WI38 (cell line): ENCODE data around the gene MARK3.

Source experiments
- H3K4me3 ChIP-seq: 2 replicates; pipeline ENCODE4 v1.5.1; 2011; ENCODE audit warnings: low read depth, mild to moderate bottlenecking, control low read depth, low read length
- TF ChIP-seq, protein P1 (sequence below): IDR thresholded peaks from 2 replicates; pipeline ENCODE4 v1.5.1; 2012; ENCODE audit warnings: low read depth, mild to moderate bottlenecking, control low read depth, low read length

The MARK3 gene

GRCh38 chr14:103472939-103473338, 87.7 kb downstream of the MARK3 start:
- H3K4me3 ChIP-seq, result no peak overlapping the region
- TF ChIP-seq, protein P1, sequence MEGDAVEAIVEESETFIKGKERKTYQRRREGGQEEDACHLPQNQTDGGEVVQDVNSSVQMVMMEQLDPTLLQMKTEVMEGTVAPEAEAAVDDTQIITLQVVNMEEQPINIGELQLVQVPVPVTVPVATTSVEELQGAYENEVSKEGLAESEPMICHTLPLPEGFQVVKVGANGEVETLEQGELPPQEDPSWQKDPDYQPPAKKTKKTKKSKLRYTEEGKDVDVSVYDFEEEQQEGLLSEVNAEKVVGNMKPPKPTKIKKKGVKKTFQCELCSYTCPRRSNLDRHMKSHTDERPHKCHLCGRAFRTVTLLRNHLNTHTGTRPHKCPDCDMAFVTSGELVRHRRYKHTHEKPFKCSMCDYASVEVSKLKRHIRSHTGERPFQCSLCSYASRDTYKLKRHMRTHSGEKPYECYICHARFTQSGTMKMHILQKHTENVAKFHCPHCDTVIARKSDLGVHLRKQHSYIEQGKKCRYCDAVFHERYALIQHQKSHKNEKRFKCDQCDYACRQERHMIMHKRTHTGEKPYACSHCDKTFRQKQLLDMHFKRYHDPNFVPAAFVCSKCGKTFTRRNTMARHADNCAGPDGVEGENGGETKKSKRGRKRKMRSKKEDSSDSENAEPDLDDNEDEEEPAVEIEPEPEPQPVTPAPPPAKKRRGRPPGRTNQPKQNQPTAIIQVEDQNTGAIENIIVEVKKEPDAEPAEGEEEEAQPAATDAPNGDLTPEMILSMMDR, result no peak

DNA sequence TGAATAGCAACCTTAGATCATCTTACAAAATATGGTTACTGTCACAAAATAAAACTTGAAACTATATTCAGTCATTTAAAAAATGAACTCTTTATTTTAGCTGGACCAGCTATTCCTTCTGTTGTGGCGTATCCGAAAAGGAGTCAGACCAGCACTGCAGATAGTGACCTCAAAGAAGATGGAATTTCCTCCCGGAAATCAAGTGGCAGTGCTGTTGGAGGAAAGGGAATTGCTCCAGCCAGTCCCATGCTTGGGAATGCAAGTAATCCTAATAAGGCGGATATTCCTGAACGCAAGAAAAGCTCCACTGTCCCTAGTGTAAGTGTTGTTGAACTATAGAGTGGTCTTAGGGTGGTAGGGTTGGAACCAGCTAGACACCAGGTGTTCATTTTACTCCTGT, 89.7 kb downstream of the MARK3 start:
- TF ChIP-seq, protein P1, result no peak
- no peak overlapping the region for H3K4me3 ChIP-seq

DNA sequence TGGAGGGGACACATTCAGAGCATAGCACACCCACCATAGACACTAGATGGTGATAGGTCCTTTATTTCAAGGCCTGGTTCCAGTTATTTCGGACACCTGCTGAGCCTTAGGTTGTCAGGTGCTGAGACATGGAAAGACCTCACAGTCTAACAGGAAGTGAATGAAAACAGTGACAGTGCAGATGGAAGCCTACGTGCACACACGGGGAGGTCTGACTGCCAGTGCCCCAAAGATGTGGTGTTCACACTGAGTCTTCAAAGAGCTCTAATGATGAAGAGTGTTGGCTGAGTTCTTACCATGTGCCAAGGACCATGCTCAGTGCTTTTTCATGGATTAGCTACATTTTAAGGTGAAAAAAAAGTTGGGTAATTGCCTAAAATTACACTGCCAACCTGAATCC, 90.8 kb downstream of the MARK3 start:
- TF ChIP-seq, protein P1, result no peak
- no peak overlapping the region for H3K4me3 ChIP-seq

- no peak overlapping the region for H3K4me3 ChIP-seq
- TF ChIP-seq, protein P1, result no peak
Measured at GRCh38 chr14:103476631-103477030, 91.4 kb downstream of the MARK3 start.

DNA sequence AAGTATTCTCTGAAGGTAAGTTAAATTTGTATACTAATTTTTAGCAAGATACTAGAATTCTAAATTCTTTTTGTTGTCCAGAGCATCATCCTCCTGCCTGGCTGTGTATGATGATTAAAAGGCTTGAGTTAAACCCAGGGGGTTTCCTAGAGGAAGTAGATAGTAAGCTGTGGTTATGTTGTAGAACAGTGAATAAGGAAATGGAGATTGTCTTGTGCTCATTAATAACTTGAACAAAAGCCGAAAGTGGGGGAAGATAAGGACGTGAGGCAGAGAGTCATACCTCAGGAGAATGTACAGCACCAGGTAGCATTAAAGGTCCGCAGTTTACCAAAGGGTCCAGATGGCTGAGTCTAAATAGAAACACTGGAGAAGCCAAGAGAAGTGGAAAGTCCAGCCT, 95.4 kb downstream of the MARK3 start:
- TF ChIP-seq, protein P1, result no peak

GRCh38 chr14:103483600-103483999, 98.4 kb downstream of the MARK3 start:
- peak overlapping the region; percentile 40 for H3K4me3 ChIP-seq
- TF ChIP-seq, protein P1, result no peak

More for the DNA sequence above, 95.4 kb downstream of the MARK3 start:
- no peak overlapping the region for H3K4me3 ChIP-seq

DNA sequence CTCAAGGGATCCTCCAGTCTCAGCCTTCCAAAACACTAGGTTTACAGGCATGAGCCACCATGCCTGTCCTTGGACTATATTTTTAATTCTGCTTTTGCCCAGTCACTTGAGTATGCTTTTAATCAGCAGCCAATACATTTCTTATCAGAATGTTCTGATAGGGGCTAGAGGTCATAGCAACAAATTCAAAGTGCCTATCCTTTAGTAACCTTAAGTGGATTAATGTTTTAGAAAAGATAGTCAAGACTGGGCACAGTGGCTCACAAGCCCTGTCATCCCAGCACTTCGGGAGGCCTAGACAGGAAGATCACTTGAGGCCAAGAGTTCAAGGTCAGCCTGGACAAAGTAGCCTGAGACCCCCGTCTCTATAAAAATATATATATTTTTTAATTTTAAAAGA, 100.3 kb downstream of the MARK3 start:
- no peak overlapping the region for H3K4me3 ChIP-seq
- TF ChIP-seq, protein P1, result no peak
